SK-N-SH (cell line): Measurements from ENCODE around the gene PICALM. TPM values are rescaled to one million over a fixed set of nuclear protein-coding genes. Genes with fewer than 3 reads are reported as not detected.
"Not testable (repeated sequence)": the region's sequence is repeated elsewhere in the genome, so short reads cannot be mapped to it uniquely, and the experiment has no call there.

Experiments used
- CTCF ChIA-PET: fragments of 300-600, 350-600 bp; formaldehyde crosslinking; extraction: SDS; loops from one replicate; lab custom pipeline; 2021; lab: Yijun Ruan, JAX
- POLR2A ChIA-PET: fragments of 350-600 bp; sonication (Branson Sonifier 250); formaldehyde crosslinking; extraction: SDS; loops from one replicate; lab custom pipeline; 2020; ENCODE audit warnings: antibody characterized with exemption, inconsistent platforms; lab: Yijun Ruan, JAX
- DNase-seq: peaks from one replicate; pipeline ENCODE4 v3.0.0; 2012
- H2AFZ ChIP-seq: fragments of 200-600 bp; sonication (generic); 2 replicates; pipeline ENCODE4 v1.8.1; 2016; ENCODE audit warnings: antibody characterized with exemption, mild to moderate bottlenecking, low read depth
- H3F3A ChIP-seq: fragments of 200-600 bp; sonication (generic); replicated peaks from 2 replicates; pipeline ENCODE3; 2016; ENCODE audit warnings: antibody characterized with exemption, mild to moderate bottlenecking; ENCODE audit not compliant: insufficient read depth
- H3K27ac ChIP-seq, 2 experiments: fragments of 200-500 bp in 1 of 2; fragments of 200-600 bp in 1 of 2; sonication (Bioruptor generic) in 1 of 2; sonication (generic), shearing (Covaris generic) in 1 of 2; 2 replicates each; pipeline versions ENCODE4 v1.5.1 to v1.6.1; 2014 to 2016; ENCODE audit warnings: low read depth in 2 of 2, inconsistent platforms in 1 of 2, low read length in 1 of 2, mild to moderate bottlenecking in 1 of 2, mixed read lengths in 1 of 2
- H3K27me3 ChIP-seq: fragments of 200-600 bp; sonication (generic), shearing (Covaris generic); 2 replicates; pipeline ENCODE4 v1.6.1; 2016; ENCODE audit warnings: mixed run types; ENCODE audit not compliant: insufficient read depth
- H3K36me3 ChIP-seq, 2 experiments: fragments of 200-500 bp in 1 of 2; fragments of 200-600 bp in 1 of 2; sonication (Bioruptor generic) in 1 of 2; sonication (generic) in 1 of 2; replicated peaks in 1 of 2; 2 replicates each; pipeline versions ENCODE3 to v1.5.1; 2014 to 2016; ENCODE audit warnings: low read length in 1 of 2, mild to moderate bottlenecking in 1 of 2; ENCODE audit not compliant: insufficient read depth in 2 of 2, control insufficient read depth in 1 of 2
- H3K4me1 ChIP-seq, 2 experiments: fragments of 200-500 bp in 1 of 2; fragments of 200-600 bp in 1 of 2; sonication (Bioruptor generic) in 1 of 2; sonication (generic), shearing (Covaris generic) in 1 of 2; 2 replicates each; pipeline versions ENCODE4 v1.5.1 to v1.6.1; 2014 to 2016; ENCODE audit warnings: low read depth in 1 of 2, low read length in 1 of 2, mixed run types in 1 of 2; ENCODE audit not compliant: insufficient read depth in 2 of 2, control insufficient read depth in 1 of 2
- H3K4me2 ChIP-seq: fragments of 200-600 bp; sonication (generic), shearing (Covaris generic); 2 replicates; pipeline ENCODE4 v1.6.1; 2017; ENCODE audit warnings: mixed run types
- H3K4me3 ChIP-seq, 2 experiments: fragments of 200-500 bp in 1 of 2; fragments of 200-600 bp in 1 of 2; sonication (Bioruptor generic) in 1 of 2; sonication (generic), shearing (Covaris generic) in 1 of 2; 2 replicates each; pipeline versions ENCODE4 v1.5.1 to v1.8.1; 2014 to 2016; ENCODE audit warnings: low read depth in 2 of 2, inconsistent platforms in 1 of 2, low read length in 1 of 2, mild to moderate bottlenecking in 1 of 2, mixed read lengths in 1 of 2, moderate library complexity in 1 of 2
- H3K79me2 ChIP-seq: fragments of 200-600 bp; sonication (generic); 2 replicates; pipeline ENCODE4 v1.8.1; 2017; ENCODE audit warnings: mild to moderate bottlenecking; ENCODE audit not compliant: insufficient read depth
- H3K9ac ChIP-seq: fragments of 200-600 bp; sonication (generic); 2 replicates; pipeline ENCODE4 v1.6.1; 2017; ENCODE audit warnings: mixed run types
- H3K9me2 ChIP-seq: fragments of 200-600 bp; sonication (generic); 2 replicates; pipeline ENCODE4 v1.6.1; 2017; ENCODE audit warnings: mixed run types
- H3K9me3 ChIP-seq: fragments of 200-600 bp; sonication (generic); 2 replicates; pipeline ENCODE4 v1.6.1; 2017; ENCODE audit warnings: mixed run types, mild to moderate bottlenecking, moderate library complexity
- H4K20me1 ChIP-seq: fragments of 200-600 bp; sonication (generic); 2 replicates; pipeline ENCODE4 v1.6.1; 2017; ENCODE audit warnings: mild to moderate bottlenecking, mixed run types; ENCODE audit not compliant: insufficient read depth
- CHD2 ChIP-seq: fragments of 150-350 bp; IDR thresholded peaks from 2 replicates; pipeline ENCODE4 v1.6.1; 2018; ENCODE audit warnings: low read length; ENCODE audit not compliant: partially characterized antibody
- EP300 ChIP-seq, 2 experiments: IDR thresholded peaks; 2 replicates each; pipeline versions ENCODE4 v1.4.0 to v1.6.1; 2012; ENCODE audit warnings: borderline replicate concordance in 1 of 2, low read depth in 1 of 2, low read length in 1 of 2
- EZH2phosphoT487 ChIP-seq: fragments of 200-600 bp; sonication (generic); IDR thresholded peaks from 2 replicates; pipeline ENCODE4 v1.6.1; 2017; ENCODE audit warnings: low read depth, mixed run types, mild to moderate bottlenecking, antibody characterized with exemption, moderate library complexity, borderline replicate concordance
- FOSL2 ChIP-seq: IDR thresholded peaks from 2 replicates; pipeline ENCODE4 v1.4.0; 2012; ENCODE audit warnings: low read depth, mild to moderate bottlenecking, moderate library complexity, borderline replicate concordance
- GABPA ChIP-seq: IDR thresholded peaks from 2 replicates; pipeline ENCODE4 v1.4.0; 2012; ENCODE audit warnings: low read depth, mild to moderate bottlenecking
- JUND ChIP-seq: IDR thresholded peaks from 2 replicates; pipeline ENCODE4 v1.4.0; 2012
- MEF2A ChIP-seq: IDR thresholded peaks from 2 replicates; pipeline ENCODE4 v1.4.0; 2012; ENCODE audit warnings: low read depth, borderline replicate concordance
- MXI1 ChIP-seq: IDR thresholded peaks from 2 replicates; pipeline ENCODE4 v1.6.1; 2012; ENCODE audit warnings: mild to moderate bottlenecking, low read depth, low read length, improper control_type of control experiment
- NFIC ChIP-seq: IDR thresholded peaks from 2 replicates; pipeline ENCODE4 v1.4.0; 2012; ENCODE audit warnings: borderline replicate concordance
- RAD21 ChIP-seq: IDR thresholded peaks from 2 replicates; pipeline ENCODE4 v1.6.1; 2012; ENCODE audit warnings: mild to moderate bottlenecking, low read length
- RXRA ChIP-seq: IDR thresholded peaks from 2 replicates; pipeline ENCODE4 v1.4.0; 2012; ENCODE audit warnings: low read depth, mild to moderate bottlenecking, borderline replicate concordance
- TAF1 ChIP-seq: IDR thresholded peaks from 2 replicates; pipeline ENCODE4 v1.6.1; 2012; ENCODE audit warnings: low read depth, mild to moderate bottlenecking, low read length, moderate library complexity, borderline replicate concordance
- TEAD4 ChIP-seq: IDR thresholded peaks from 2 replicates; pipeline ENCODE4 v1.4.0; 2012; ENCODE audit warnings: mild to moderate bottlenecking, borderline replicate concordance; ENCODE audit not compliant: insufficient read depth
- WGBS: methylation state at CpG from one replicate; pipeline ENCODE4 v1.1.6; 2017; ENCODE audit warnings: low lambda C conversion rate; 5-methylcytosine and 5-hydroxymethylcytosine counted together
- polyA plus RNA-seq, 3 experiments: library from polyadenylated mRNA; depleted of rRNA; stranded (reverse); fragments of >200 nt; gene quantifications; 2 replicates each; pipeline ENCODE4 v1.2.3, GENCODE V29; 2012
- TF ChIP-seq, protein P1 (sequence below): fragments of 150-350 bp; IDR thresholded peaks from 2 replicates; pipeline ENCODE4 v1.6.1; 2017; ENCODE audit warnings: antibody characterized with exemption, low read length, low read depth, borderline replicate concordance
- TF ChIP-seq, protein P2 (sequence below): IDR thresholded peaks from 2 replicates; pipeline ENCODE4 v1.4.0; 2012; ENCODE audit warnings: low read depth
- TF ChIP-seq, protein P3 (sequence below): fragments of 150-350 bp; IDR thresholded peaks from 2 replicates; pipeline ENCODE4 v1.6.1; 2016; ENCODE audit warnings: mild to moderate bottlenecking, low read depth, low read length

The PICALM gene
- polyA plus RNA-seq, 1 of the 3 experiments (the other 2 are of a cell fraction) = 103 TPM

DNA sequence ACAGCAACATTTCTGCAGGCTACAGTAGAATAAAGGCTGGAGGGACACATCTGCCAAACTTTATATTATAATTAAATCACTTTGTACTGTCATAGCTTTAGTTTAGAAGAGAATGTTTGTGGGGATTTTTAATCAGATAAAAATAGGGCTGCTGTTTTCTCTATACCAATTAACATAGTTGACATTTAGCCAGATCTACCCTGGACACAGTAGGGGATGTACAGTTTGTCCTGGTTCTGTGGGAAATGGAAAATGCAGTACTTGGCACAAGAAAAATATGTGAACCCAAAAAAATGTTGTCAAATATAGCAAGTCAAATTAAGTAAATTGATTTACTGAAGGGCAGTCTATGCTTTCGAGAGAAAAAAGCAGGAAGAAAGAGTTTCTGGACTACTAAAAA, 20.8 kb upstream of the PICALM start (continued):
- TF ChIP-seq TAF1 = no peak
- peak; percentile 2; the same call in 1 of the 2 replicates for TF ChIP-seq FOSL2
- TF ChIP-seq, protein P1, sequence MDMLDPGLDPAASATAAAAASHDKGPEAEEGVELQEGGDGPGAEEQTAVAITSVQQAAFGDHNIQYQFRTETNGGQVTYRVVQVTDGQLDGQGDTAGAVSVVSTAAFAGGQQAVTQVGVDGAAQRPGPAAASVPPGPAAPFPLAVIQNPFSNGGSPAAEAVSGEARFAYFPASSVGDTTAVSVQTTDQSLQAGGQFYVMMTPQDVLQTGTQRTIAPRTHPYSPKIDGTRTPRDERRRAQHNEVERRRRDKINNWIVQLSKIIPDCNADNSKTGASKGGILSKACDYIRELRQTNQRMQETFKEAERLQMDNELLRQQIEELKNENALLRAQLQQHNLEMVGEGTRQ = no peak
- TF ChIP-seq MXI1 = no peak
- TF ChIP-seq NFIC = peak; percentile 91
- peak; percentile 77 for TF ChIP-seq TEAD4
- peak; percentile 56 for TF ChIP-seq JUND
- TF ChIP-seq RAD21 = peak; percentile 12; the same call in 1 of the 2 replicates

DNA sequence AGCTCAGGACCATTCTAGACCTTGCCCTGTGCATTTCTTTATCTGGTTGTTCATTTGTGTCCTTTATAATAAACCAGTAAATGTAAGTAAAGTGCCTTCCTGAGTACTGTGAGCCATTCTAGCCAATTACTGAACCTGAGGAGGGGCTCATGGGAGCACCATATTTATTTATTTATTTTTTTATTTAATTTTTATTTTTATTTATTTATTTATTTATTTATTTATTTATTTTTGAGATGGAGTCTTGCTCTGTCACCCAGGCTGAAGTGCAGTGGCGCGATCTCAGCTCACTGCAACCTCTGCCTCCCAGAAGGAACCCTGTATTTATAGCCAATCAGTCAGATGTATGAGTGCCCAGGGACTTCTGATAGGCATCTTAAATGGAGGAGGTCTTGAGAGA, 18.8 kb upstream of the PICALM start:
- DNase-seq, H3K4me3 ChIP-seq, POLR2A ChIA-PET, CTCF ChIA-PET, H3K9me2 ChIP-seq, H3K27ac ChIP-seq, H3K9ac ChIP-seq, H3K4me1 ChIP-seq, H3K79me2 ChIP-seq, H4K20me1 ChIP-seq, H2AFZ ChIP-seq, H3K4me2 ChIP-seq, H3K9me3 ChIP-seq, H3K36me3 ChIP-seq, H3K27me3 ChIP-seq: not testable (repeated sequence)
- H3F3A ChIP-seq = peaks cover 13% of the 10 kb centered on the region
- WGBS = 100% methylated on average over 2 of the region's 2 CpGs

DNA sequence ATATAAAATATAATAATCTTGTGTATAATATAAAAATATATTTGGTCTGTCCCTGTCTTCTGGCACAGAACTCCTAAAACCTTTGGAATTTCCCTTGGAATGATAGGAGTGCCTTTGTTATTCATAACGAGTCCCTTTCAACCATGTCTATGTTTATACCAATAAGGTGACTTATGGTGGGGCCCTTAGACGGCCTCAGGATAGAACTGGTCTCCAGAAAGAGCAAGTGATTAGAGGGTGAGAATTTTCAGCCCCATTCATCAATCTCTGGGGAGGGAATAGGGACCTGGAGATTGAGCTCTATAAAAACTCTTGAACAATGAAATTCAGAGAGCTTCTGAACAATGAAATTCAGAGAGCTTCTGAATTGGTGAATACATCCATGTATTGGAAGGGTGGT, 18.4 kb upstream of the PICALM start:
- Histone ChIP-seq H3K27ac (no peak overlapping the region), H3K27me3 (no peaks in the 10 kb centered on the region), H3K79me2 (no peaks in the 10 kb centered on the region), H3K9me2 (no peaks in the 10 kb centered on the region), H3F3A (peaks cover 13% of the 10 kb centered on the region), H3K4me1 (peaks cover 3% of the 10 kb centered on the region in 2 experiments; a peak in 2 of 4 replicates), H4K20me1 (no peaks in the 10 kb centered on the region), H3K36me3 (no peaks in the 10 kb centered on the region), H3K9me3 (peaks cover 3% of the 10 kb centered on the region; the same call in 1 of the 2 replicates), H2AFZ (no peak overlapping the region), H3K4me2 (no peak overlapping the region), H3K9ac (no peak overlapping the region), H3K4me3 (no peak overlapping the region)
- CTCF ChIA-PET = no interaction called here
- WGBS = 70% methylated on average over 2 of the region's 2 CpGs
- POLR2A ChIA-PET = no interaction called here
- DNase-seq = no peak
- TF ChIP-seq EP300 (IDR thresholded peaks at IDR 0.05; ENCODE audit: borderline replicate concordance in 1 of 2, low read depth in 1 of 2, low read length in 1 of 2) (no peak), EZH2phosphoT487 (no peak), CHD2 (no peak), RXRA (no peak), TAF1 (no peak), MEF2A (no peak), JUND (no peak), GABPA (no peak)
- TF ChIP-seq, protein P2, sequence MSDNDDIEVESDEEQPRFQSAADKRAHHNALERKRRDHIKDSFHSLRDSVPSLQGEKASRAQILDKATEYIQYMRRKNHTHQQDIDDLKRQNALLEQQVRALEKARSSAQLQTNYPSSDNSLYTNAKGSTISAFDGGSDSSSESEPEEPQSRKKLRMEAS = no peak
- TF ChIP-seq, protein P3, sequence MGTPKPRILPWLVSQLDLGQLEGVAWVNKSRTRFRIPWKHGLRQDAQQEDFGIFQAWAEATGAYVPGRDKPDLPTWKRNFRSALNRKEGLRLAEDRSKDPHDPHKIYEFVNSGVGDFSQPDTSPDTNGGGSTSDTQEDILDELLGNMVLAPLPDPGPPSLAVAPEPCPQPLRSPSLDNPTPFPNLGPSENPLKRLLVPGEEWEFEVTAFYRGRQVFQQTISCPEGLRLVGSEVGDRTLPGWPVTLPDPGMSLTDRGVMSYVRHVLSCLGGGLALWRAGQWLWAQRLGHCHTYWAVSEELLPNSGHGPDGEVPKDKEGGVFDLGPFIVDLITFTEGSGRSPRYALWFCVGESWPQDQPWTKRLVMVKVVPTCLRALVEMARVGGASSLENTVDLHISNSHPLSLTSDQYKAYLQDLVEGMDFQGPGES = no peak
- TF ChIP-seq, protein P1 = no peak
